Body of pancreas (tissue), 4 donors: ENCODE results near the gene C2CD5.

Experiments used
- CTCF ChIP-seq, 7 experiments: fragments of 450-650 bp in 4 of 7; fragments of 200-600 bp in 3 of 7; sonication (generic) in 3 of 7; IDR thresholded peaks; one replicate each; pipeline ENCODE4 v1.5.1; 2016 to 2019; ENCODE audit warnings: antibody characterized with exemption in 7 of 7
- POLR2A ChIP-seq, 3 donors: fragments of 450-650 bp; IDR thresholded peaks; one replicate each; pipeline ENCODE4 v1.6.1; 2016; ENCODE audit warnings: antibody characterized with exemption in 3 of 3, mild to moderate bottlenecking in 2 of 3

GRCh38 chr12:22412581-22412980 is 131.8 kb downstream of the C2CD5 start:
- TF ChIP-seq CTCF (IDR thresholded peaks at IDR 0.05) (no peak), POLR2A (IDR thresholded peaks at IDR 0.05) (no peak)
